Right hindlimb (tissue), 1 donor: Measurements from ENCODE around the gene PALS2.

Experiments used
- DNase-seq: peaks from one replicate; pipeline ENCODE4 v3.0.0-alpha.2; 2018

PALS2 gene

DNA sequence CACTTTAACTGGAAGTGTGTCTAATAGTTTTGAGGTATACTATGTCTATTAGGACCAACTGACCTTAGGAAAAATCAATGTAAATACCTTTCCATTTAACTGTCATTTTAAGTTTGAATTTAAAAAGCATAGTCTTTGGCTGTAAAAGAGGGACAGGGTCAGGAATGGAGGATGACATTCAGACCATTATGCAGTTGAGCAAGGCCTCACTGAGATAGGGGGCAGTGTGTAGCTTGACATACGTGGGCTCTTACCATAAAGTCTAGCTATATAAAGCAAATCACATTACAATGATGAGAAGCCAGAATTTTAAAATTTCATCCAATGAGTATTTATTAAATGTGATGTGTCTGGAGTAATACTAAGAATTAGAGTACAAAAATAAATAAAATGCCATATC lies 17.9 kb downstream of the PALS2 start:
- no peak for DNase-seq

GRCh38 chr7:24595671-24596418 lies 22.6 kb downstream of the PALS2 start:
- no peak for DNase-seq

DNA sequence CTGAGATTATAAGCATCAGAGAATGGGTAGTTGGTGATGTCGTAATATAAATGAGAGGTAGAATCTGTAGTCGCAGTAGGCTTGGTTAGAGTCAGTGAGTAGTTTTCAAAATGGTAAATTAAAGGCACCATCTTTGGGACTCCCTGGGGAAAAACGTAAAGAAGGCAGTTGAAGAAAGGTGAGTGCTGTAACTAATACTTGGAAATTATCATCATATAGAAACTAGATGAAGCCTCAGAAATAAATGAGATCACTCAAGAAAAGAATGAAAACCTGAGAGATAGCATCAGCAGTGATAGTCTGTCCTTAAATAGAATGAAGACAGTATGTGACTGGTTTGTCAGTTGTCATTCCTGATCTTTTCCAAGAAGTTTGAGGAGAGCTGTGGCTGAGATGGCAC lies 23.8 kb downstream of the PALS2 start:
- DNase-seq: no peak

DNA sequence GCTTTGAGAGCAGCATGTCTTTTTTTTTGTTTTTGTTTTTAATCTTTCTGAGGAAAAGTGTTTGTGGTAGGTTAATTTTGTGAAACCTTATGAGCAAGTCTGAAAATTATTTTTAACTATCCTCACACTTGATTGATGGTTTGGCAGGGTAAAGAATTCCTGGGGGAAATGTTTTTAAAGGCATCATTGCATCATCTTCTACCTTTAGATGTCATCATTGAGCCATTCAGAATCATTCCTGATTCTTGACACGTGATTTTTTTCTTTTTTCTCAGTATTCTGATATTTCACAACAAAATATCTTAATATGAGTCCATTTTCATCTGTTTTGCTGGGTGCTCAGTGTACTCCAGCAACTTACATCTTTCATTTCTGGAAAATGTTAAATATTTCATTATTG lies 28.3 kb downstream of the PALS2 start:
- no peak for DNase-seq

DNA sequence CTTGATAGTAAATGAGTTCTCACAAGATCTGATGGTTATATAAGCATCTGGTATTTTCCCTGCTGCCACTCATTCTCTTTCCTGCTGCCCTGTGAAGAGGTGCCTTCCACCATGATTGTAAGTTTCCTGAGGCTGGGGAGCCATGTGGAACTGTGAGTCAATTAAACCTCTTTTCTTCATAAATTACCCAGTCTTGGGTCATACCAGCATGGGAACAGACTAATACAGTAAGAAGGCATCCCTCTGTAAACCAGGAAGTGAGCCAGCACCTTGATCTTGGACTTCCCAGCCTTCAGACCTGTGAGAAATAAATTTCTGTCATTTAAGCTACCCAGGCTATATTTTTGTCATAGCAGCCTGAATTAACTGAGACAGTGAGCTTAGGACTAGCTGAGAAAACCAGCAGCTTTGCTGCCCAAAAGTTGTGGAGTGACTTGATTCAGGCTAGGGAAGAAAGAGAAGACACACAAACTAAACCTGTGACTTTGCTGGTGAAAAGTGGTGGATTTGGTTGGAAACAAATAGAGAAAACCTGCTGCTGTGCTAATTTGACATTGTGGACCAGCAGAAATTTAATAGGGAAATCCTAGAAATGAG lies 29.7 kb downstream of the PALS2 start:
- no peak for DNase-seq

GRCh38 chr7:24604630-24605029 lies 31.4 kb downstream of the PALS2 start:
- DNase-seq: no peak

GRCh38 chr7:24608504-24608903 lies 35.3 kb downstream of the PALS2 start:
- DNase-seq: no peak

DNA sequence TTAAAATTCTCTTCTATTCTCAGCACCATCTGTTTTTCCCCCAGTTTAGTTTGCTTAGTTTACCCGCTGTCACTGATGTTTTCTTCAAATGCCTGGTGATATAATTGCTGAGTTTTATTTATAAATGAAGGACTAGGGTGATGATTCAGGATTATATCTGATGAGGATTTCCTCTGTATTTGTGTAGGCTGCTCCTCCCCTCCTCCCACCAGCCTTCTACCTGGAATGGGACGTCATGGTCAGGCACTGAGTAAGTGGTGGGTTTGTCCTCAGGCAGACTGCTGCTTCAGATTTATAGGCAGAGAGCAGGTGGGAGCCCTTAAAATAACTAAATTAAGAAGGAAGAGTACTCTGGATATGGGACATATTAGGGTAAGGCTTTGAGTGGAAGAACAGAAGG lies 35.8 kb downstream of the PALS2 start:
- DNase-seq: no peak

DNA sequence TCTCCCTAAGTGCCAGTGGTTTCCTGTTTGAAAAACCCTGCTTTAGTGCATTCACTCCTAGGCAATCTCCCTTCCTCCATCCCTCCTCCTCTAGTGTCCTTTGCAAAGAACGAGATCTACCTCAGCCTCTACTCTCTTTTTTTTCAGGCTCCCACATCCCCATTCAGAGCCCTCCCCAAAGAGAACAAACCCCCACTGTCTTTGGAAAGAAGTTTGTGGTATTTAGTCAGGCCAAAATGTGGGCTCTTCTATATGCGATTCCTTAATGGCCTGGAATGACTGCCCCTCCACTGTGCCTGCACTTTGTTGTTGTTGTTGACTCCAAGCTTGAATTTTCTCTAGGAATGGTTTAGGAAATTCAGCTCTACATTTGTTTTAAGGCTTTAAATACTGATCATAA lies 36.3 kb downstream of the PALS2 start:
- DNase-seq: no peak

GRCh38 chr7:24611130-24611529 lies 37.9 kb downstream of the PALS2 start:
- no peak for DNase-seq

GRCh38 chr7:24617957-24618616 lies 44.8 kb downstream of the PALS2 start:
- no peak for DNase-seq

- no peak for DNase-seq
Measured at GRCh38 chr7:24619978-24620377, 46.7 kb downstream of the PALS2 start.

DNA sequence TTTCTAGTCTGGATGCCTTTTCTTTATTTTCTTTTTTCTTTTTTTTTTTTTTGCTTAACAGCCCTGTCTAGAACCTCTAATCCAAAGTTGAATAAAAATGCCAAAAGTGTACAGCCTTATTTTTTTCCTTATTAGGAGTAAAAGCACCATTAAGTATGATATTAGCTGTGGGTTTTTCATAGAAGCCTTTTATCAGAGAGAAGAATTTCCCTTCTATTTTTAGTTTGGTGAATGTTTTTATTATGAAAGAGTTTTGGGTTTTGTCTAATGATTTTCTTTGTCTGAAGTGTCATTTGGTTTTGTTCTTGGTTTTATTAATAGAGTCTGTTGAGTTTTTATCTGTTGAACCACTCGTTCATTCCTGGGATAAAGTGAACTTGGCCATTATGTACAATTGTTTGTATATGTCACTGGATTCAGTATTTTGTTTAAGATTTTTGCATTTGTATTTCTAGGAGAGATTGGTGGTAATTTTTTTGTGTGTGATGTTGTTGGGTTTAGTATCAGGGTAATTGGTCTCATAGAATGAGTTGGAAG lies 49.5 kb downstream of the PALS2 start:
- DNase-seq: no peak
